Endothelial cell of umbilical vein (primary cell): ENCODE measurements around the gene ZBTB7C. TPM values are rescaled to one million over a fixed set of nuclear protein-coding genes. Genes with fewer than 3 reads are reported as not detected.

Experiments used
- BruUV-seq: library from RNA; stranded (reverse); fragments of 400-500 nt; replicated peaks from 2 replicates; lab custom pipeline; 2021; lab: Mats Ljungman, UMichigan
- CTCF ChIA-PET: fragments of 300-600, 350-600 bp; sonication (Branson Sonifier 250); formaldehyde crosslinking; loops from one replicate; lab custom pipeline; 2021; ENCODE audit warnings: antibody characterized with exemption, inconsistent platforms; lab: Charles Lee
- POLR2A ChIA-PET: fragments of 300-600, 350-600 bp; sonication (Branson Sonifier 250); formaldehyde crosslinking; loops from one replicate; lab custom pipeline; 2021; ENCODE audit warnings: antibody characterized with exemption, inconsistent platforms; lab: Charles Lee
- DNase-seq: peaks from one replicate; pipeline ENCODE4 v3.0.0-alpha.2; 2011; ENCODE audit warnings: low read depth, low spot score
- FAIRE-seq: peaks from 2 replicates; lab custom pipeline; 2011; peaks lifted over from hg19 to GRCh38; lab: Jason Lieb, UNC
- H2AFZ ChIP-seq: 2 replicates; pipeline ENCODE4 v1.6.0; 2012; ENCODE audit warnings: low read depth, low read length, control low read depth, inconsistent platforms
- H3K27ac ChIP-seq: 2 replicates; pipeline ENCODE4 v1.5.1; 2011; ENCODE audit warnings: low read depth, mild to moderate bottlenecking, control low read depth, low read length, moderate library complexity; ENCODE audit not compliant: insufficient read depth
- H3K27me3 ChIP-seq, 2 experiments: 2 replicates each; pipeline versions ENCODE4 v1.6.0 to v1.6.1; 2011; ENCODE audit warnings: low read length in 2 of 2, mixed read lengths in 1 of 2; ENCODE audit not compliant: control insufficient read depth in 2 of 2, insufficient read depth in 2 of 2
- H3K36me3 ChIP-seq, 2 experiments: 2 replicates in 1 of 2; 3 replicates in 1 of 2; pipeline ENCODE4 v1.5.1; 2011; ENCODE audit warnings: low read length in 2 of 2, mild to moderate bottlenecking in 1 of 2, moderate library complexity in 1 of 2; ENCODE audit not compliant: control insufficient read depth in 2 of 2, insufficient read depth in 2 of 2; ENCODE audit errors: extremely low read depth in 1 of 2
- H3K4me1 ChIP-seq: 3 replicates; pipeline ENCODE4 v1.5.1; 2011; ENCODE audit warnings: mild to moderate bottlenecking, low read length; ENCODE audit not compliant: control insufficient read depth, insufficient read depth; ENCODE audit errors: extremely low read depth
- H3K4me2 ChIP-seq: 2 replicates; pipeline ENCODE4 v1.6.1; 2011; ENCODE audit warnings: low read length, control low read depth, mixed read lengths; ENCODE audit not compliant: insufficient read depth
- H3K4me3 ChIP-seq, 3 experiments: fragments of 200-600 bp in 1 of 3; sonication (generic), shearing (Covaris generic) in 1 of 3; replicated peaks in 1 of 3; 2 replicates each; pipeline ENCODE4 v1.5.1; 2011 to 2016; ENCODE audit warnings: control low read depth in 3 of 3, low read length in 3 of 3, mild to moderate bottlenecking in 2 of 3, inconsistent platforms in 1 of 3, low read depth in 1 of 3, moderate library complexity in 1 of 3; ENCODE audit not compliant: insufficient read depth in 1 of 3
- H3K79me2 ChIP-seq: 2 replicates; pipeline ENCODE4 v1.6.0; 2012; ENCODE audit warnings: low read length, inconsistent platforms; ENCODE audit not compliant: control insufficient read depth, insufficient read depth
- H3K9ac ChIP-seq: replicated peaks from 2 replicates; pipeline ENCODE3; 2011; ENCODE audit warnings: low read length, control low read depth; ENCODE audit not compliant: insufficient read depth; ENCODE audit errors: extremely low read depth
- H3K9me1 ChIP-seq: replicated peaks from 3 replicates; pipeline ENCODE4 v1.6.0; 2011; ENCODE audit warnings: mild to moderate bottlenecking, low read length; ENCODE audit not compliant: control insufficient read depth, insufficient read depth; ENCODE audit errors: extremely low read depth
- H3K9me3 ChIP-seq: replicated peaks from 2 replicates; pipeline ENCODE4 v1.5.1; 2012; ENCODE audit warnings: low read length, inconsistent platforms; ENCODE audit not compliant: control insufficient read depth, insufficient read depth
- H4K20me1 ChIP-seq: replicated peaks from 2 replicates; pipeline ENCODE3; 2011; ENCODE audit warnings: mild to moderate bottlenecking, low read length; ENCODE audit not compliant: control insufficient read depth, insufficient read depth; ENCODE audit errors: extremely low read depth
- CTCF ChIP-seq, 2 donors: IDR thresholded peaks; 1 replicate in 1 of 2; 2 replicates in 1 of 2; pipeline ENCODE4 v1.5.1; 2011; ENCODE audit warnings: low read length in 2 of 2, mild to moderate bottlenecking in 2 of 2, moderate library complexity in 2 of 2, control low read depth in 1 of 2, inconsistent platforms in 1 of 2, low read depth in 1 of 2; ENCODE audit not compliant: insufficient read depth in 1 of 2; ENCODE audit errors: extremely low read depth in 1 of 2
- EZH2 ChIP-seq: IDR thresholded peaks from 2 replicates; pipeline ENCODE4 v1.6.1; 2012; ENCODE audit warnings: borderline replicate concordance, low read depth, mild to moderate bottlenecking, moderate library complexity, low read length, inconsistent platforms; ENCODE audit not compliant: severe bottlenecking
- FOS ChIP-seq: IDR thresholded peaks from 2 replicates; pipeline ENCODE4 v1.6.1; 2011; ENCODE audit warnings: mild to moderate bottlenecking, low read length, moderate library complexity, borderline replicate concordance; ENCODE audit not compliant: insufficient read depth
- MAX ChIP-seq: IDR thresholded peaks from 2 replicates; pipeline ENCODE4 v1.6.1; 2011; ENCODE audit not compliant: insufficient read depth, insufficient read length
- MYC ChIP-seq: IDR thresholded peaks from one replicate; pipeline ENCODE4 v1.6.1; 2011; ENCODE audit warnings: mild to moderate bottlenecking, low read depth, low read length
- POLR2A ChIP-seq: IDR thresholded peaks from 2 replicates; pipeline ENCODE4 v1.6.1; 2012; ENCODE audit warnings: low read depth, mild to moderate bottlenecking, control low read depth, low read length
- POLR2AphosphoS5 ChIP-seq: IDR thresholded peaks from 2 replicates; pipeline ENCODE4 v1.6.1; 2012; ENCODE audit warnings: low read depth, mild to moderate bottlenecking, control low read depth, low read length, moderate library complexity; ENCODE audit not compliant: insufficient read depth
- dilution Hi-C: fragments of 300-500 bp; cut with MboI; formaldehyde crosslinking; loops from one replicate; pipeline ENCODE4 v1.15.0; 2019; ENCODE audit warnings: low sequenced_read_pairs; ENCODE audit not compliant: extremely low pct_ligation_motif_present
- intact Hi-C: fragments of 100-400 bp; cut with micrococcal nuclease; formaldehyde crosslinking; loops from one replicate; pipeline ENCODE4 v1.10.0; 2022
- polyA plus RNA-seq, 4 experiments: library from polyadenylated mRNA; depleted of rRNA in 3 of 4; stranded (reverse) in 3 of 4; unstranded in 1 of 4; fragments of >200 nt; gene quantifications; 2 replicates each; pipeline versions ENCODE4 v1.2.1 to v1.2.3, GENCODE V29; 2011 to 2012; ENCODE audit warnings: missing spikeins in 1 of 4
- total RNA-seq: library from RNA; stranded (reverse); gene quantifications from 2 replicates; pipeline ENCODE4 v1.2.3, GENCODE V29; 2021

The ZBTB7C gene
- total and polyA plus RNA-seq, 2 donors (not counting 3 experiments of a cell fraction or from before 2014, with no cell fraction given) = not detected

- dilution Hi-C loops = no loop called here
Observed at GRCh38 chr18:48392268-48392667, 16.9 kb downstream of the ZBTB7C start.

More at GRCh38 chr18:48392268-48392667, 16.9 kb downstream of the ZBTB7C start:
- no peaks in the 10 kb centered on the region for H3K36me3 ChIP-seq
- no peaks in the 10 kb centered on the region for H4K20me1 ChIP-seq
- FAIRE-seq (no peak), DNase-seq (no peak)
- no peak overlapping the region for H3K27ac ChIP-seq
- H3K9me1 ChIP-seq = no peaks in the 10 kb centered on the region
- no peak overlapping the region for H2AFZ ChIP-seq
- no peak overlapping the region for H3K4me2 ChIP-seq
- peaks cover 12 to 14% of the 10 kb centered on the region in 2 experiments for H3K27me3 ChIP-seq
- no peak overlapping the region for H3K4me3 ChIP-seq
- no peaks in the 10 kb centered on the region for H3K4me1 ChIP-seq
- CTCF ChIA-PET = interaction anchor here (0.7 kb wide), 1 partner anchor 53 kb away, joined by 3 read pairs; no protein-coding TSS in a partner anchor
- TF ChIP-seq MYC = no peak
- TF ChIP-seq CTCF (IDR thresholded peaks at IDR 0.05; ENCODE audit: extremely low read depth in 1 of 2, insufficient read depth in 1 of 2, low read depth in 1 of 2, low read length in 2 of 2) = no peak
- no peak for TF ChIP-seq POLR2A
- TF ChIP-seq MAX = no peak
- TF ChIP-seq EZH2 = no peak
- no peak for TF ChIP-seq FOS
- TF ChIP-seq POLR2AphosphoS5 = no peak
- intact Hi-C loops = no loop called here
- no peaks in the 10 kb centered on the region for H3K9me3 ChIP-seq
- no peaks in the 10 kb centered on the region for H3K79me2 ChIP-seq
- POLR2A ChIA-PET = no interaction called here
- BruUV-seq = no TSS peak
- H3K9ac ChIP-seq = no peak overlapping the region
